Right lobe of liver (tissue), 6 donors: Measurements from ENCODE around the gene HERPUD1. TPM values are rescaled to one million over a fixed set of nuclear protein-coding genes. Genes with fewer than 3 reads are reported as not detected.

Experiments used
- ATAC-seq, 4 donors: fragments of 200-7000 bp; cut with Tn5 transposase; one replicate each; pipeline ENCODE4 v1.9.1; 2020; ENCODE audit warnings: mild to moderate bottlenecking in 4 of 4, moderate library complexity in 4 of 4
- DNase-seq, 3 donors: peaks; one replicate each; pipeline ENCODE4 v3.0.0-alpha.2; 2020
- H3K27ac ChIP-seq, 3 donors: fragments of 200-600 bp; one replicate each; pipeline ENCODE4 v1.8.0; 2022
- H3K27me3 ChIP-seq, 2 donors: fragments of 200-600 bp; one replicate each; pipeline ENCODE4 v1.8.0; 2022
- H3K36me3 ChIP-seq, 4 donors: fragments of 200-600 bp; sonication (generic) in 1 of 4; one replicate each; pipeline versions ENCODE4 v1.5.1 to v1.8.0; 2017 to 2022; ENCODE audit warnings: control low read depth in 1 of 4
- H3K4me1 ChIP-seq, 4 donors: fragments of 200-600 bp; sonication (generic) in 1 of 4; one replicate each; pipeline versions ENCODE4 v1.5.1 to v1.8.0; 2017 to 2022; ENCODE audit warnings: control low read depth in 1 of 4
- H3K4me3 ChIP-seq, 3 donors: fragments of 200-600 bp; one replicate each; pipeline ENCODE4 v1.8.0; 2022
- H3K9me3 ChIP-seq, 4 donors: fragments of 200-600 bp; sonication (generic) in 1 of 4; one replicate each; pipeline versions ENCODE4 v1.5.1 to v1.8.0; 2017 to 2022; ENCODE audit warnings: control low read depth in 1 of 4
- CTCF ChIP-seq, 4 donors: fragments of 200-600 bp in 3 of 4; fragments of 450-650 bp in 1 of 4; IDR thresholded peaks; one replicate each; pipeline versions ENCODE4 v1.5.1 to v1.8.0; 2016 to 2022; ENCODE audit warnings: antibody characterized with exemption in 4 of 4, mild to moderate bottlenecking in 2 of 4
- POLR2A ChIP-seq: fragments of 450-650 bp; IDR thresholded peaks from one replicate; pipeline ENCODE4 v1.6.1; 2017; ENCODE audit warnings: antibody characterized with exemption, mild to moderate bottlenecking
- WGBS: methylation state at CpG from one replicate; pipeline ENCODE4 v1.1.6; 2018; ENCODE audit warnings: low coverage, low lambda C conversion rate; ENCODE audit not compliant: insufficient coverage; ENCODE audit errors: missing lambda C conversion rate; 5-methylcytosine and 5-hydroxymethylcytosine counted together
- intact Hi-C, 2 donors: fragments of 100-400 bp; cut with DNase I; formaldehyde crosslinking; loops; one replicate each; pipeline versions ENCODE4 v1.11.2 to v1.14.1; 2022
- total RNA-seq, 6 experiments: library from RNA; depleted of rRNA in 2 of 6; stranded (reverse); fragments of >200 nt in 2 of 6; fragmentation: NEBNext Ultra II Directional in 3 of 6; extraction: Animal tissue kit (Norgen Biotek cat#: 25700) in 3 of 6; gene quantifications; one replicate each; pipeline versions ENCODE4 v1.1.0 to v1.2.4, GENCODE V29; 2016 to 2023
- donor health status: DM: no; HTN: yes; CAD: no.
- donor health status: DM: no; HTN: no; CAD: no.
- donor health status: DM: no; HTN: no; CAD: no.
- donor health status: DM: no; HTN: yes; CAD: no.
- donor health status: DM: no; HTN: yes; CAD: no.

Gene HERPUD1
- total RNA-seq, 6 experiments from 2014 or later = 103 to 185 (median 133) TPM

- WGBS = 84% methylated on average over 5 of the region's 5 CpGs
- H3K9me3 ChIP-seq = no peaks in the 10 kb centered on the region
- no peaks in the 10 kb centered on the region for H3K27me3 ChIP-seq
- TF ChIP-seq POLR2A (no peak), CTCF (IDR thresholded peaks at IDR 0.05) (no peak)
- H3K4me3 ChIP-seq = no peak overlapping the region
- H3K27ac ChIP-seq = no peak overlapping the region
- no peak for DNase-seq
- intact Hi-C loops = no loop called here
- ATAC-seq = no peak
- no peaks in the 10 kb centered on the region for H3K4me1 ChIP-seq
- no peaks in the 10 kb centered on the region for H3K36me3 ChIP-seq
Measured at GRCh38 chr16:56889206-56889605, 42.7 kb upstream of the HERPUD1 start.

GRCh38 chr16:56891685-56892084, 40.3 kb upstream of the HERPUD1 start:
- Histone ChIP-seq H3K9me3 (no peaks in the 10 kb centered on the region), H3K27ac (no peak overlapping the region), H3K4me3 (no peak overlapping the region), H3K4me1 (no peaks in the 10 kb centered on the region), H3K27me3 (no peaks in the 10 kb centered on the region), H3K36me3 (no peaks in the 10 kb centered on the region)
- intact Hi-C loops = no loop called here
- DNase-seq = no peak
- ATAC-seq = no peak
- 67% methylated on average over 3 of the region's 11 CpGs for WGBS
- TF ChIP-seq CTCF (IDR thresholded peaks at IDR 0.05) = no peak
- no peak for TF ChIP-seq POLR2A

GRCh38 chr16:56892705-56893104, 39.2 kb upstream of the HERPUD1 start:
- ATAC-seq (no peak), DNase-seq (no peak)
- H3K36me3 ChIP-seq = no peaks in the 10 kb centered on the region
- H3K27me3 ChIP-seq = no peaks in the 10 kb centered on the region
- TF ChIP-seq POLR2A (no peak), CTCF (IDR thresholded peaks at IDR 0.05) (no peak)
- H3K9me3 ChIP-seq = no peaks in the 10 kb centered on the region
- no peak overlapping the region for H3K27ac ChIP-seq
- no peak overlapping the region for H3K4me3 ChIP-seq
- H3K4me1 ChIP-seq = no peaks in the 10 kb centered on the region
- no CpG with 5 or more reads among the region's 14 CpGs for WGBS
- intact Hi-C loops = no loop called here

- no peaks in the 10 kb centered on the region for H3K9me3 ChIP-seq
- no peak overlapping the region for H3K4me3 ChIP-seq
- DNase-seq (no peak), ATAC-seq (no peak)
- 95% methylated on average over 8 of the region's 12 CpGs for WGBS
- intact Hi-C loops = no loop called here
- TF ChIP-seq CTCF (IDR thresholded peaks at IDR 0.05) = no peak
- TF ChIP-seq POLR2A = no peak
- H3K27ac ChIP-seq = no peak overlapping the region
- H3K27me3 ChIP-seq = no peaks in the 10 kb centered on the region
- H3K4me1 ChIP-seq = no peaks in the 10 kb centered on the region
- H3K36me3 ChIP-seq = no peaks in the 10 kb centered on the region
Measured at GRCh38 chr16:56894331-56894917, 37.5 kb upstream of the HERPUD1 start.

GRCh38 chr16:56895813-56896212, 36.1 kb upstream of the HERPUD1 start:
- peak in 1 of 4 donors; percentile 31 for ATAC-seq
- Histone ChIP-seq H3K27me3 (no peaks in the 10 kb centered on the region), H3K4me1 (no peaks in the 10 kb centered on the region), H3K27ac (no peak overlapping the region), H3K9me3 (no peaks in the 10 kb centered on the region), H3K36me3 (no peaks in the 10 kb centered on the region), H3K4me3 (no peak overlapping the region)
- no peak for DNase-seq
- intact Hi-C loops = no loop called here
- WGBS = 67% methylated on average over 1 of the region's 4 CpGs
- TF ChIP-seq POLR2A (no peak), CTCF (IDR thresholded peaks at IDR 0.05) (no peak)
